ENCODE results near the gene SYTL5.

The SYTL5 gene

GRCh38 chrX:38150993-38151392 lies 144.6 kb downstream of the SYTL5 start:
- ATAC-seq, result no peak

GRCh38 chrX:38151441-38151840 lies 145.1 kb downstream of the SYTL5 start:
- no peak for ATAC-seq

- ATAC-seq, result no peak
Observed at GRCh38 chrX:38154340-38154739, 148.0 kb downstream of the SYTL5 start.

GRCh38 chrX:38154818-38155217 lies 148.5 kb downstream of the SYTL5 start:
- ATAC-seq, result no peak

GRCh38 chrX:38156838-38157237 lies 150.5 kb downstream of the SYTL5 start:
- no peak for ATAC-seq

- ATAC-seq, result no peak
Observed at GRCh38 chrX:38163193-38163592, 156.8 kb downstream of the SYTL5 start.

- no peak for ATAC-seq
Observed at GRCh38 chrX:38165023-38165422, 158.7 kb downstream of the SYTL5 start.

- ATAC-seq, result no peak
Observed at GRCh38 chrX:38166478-38167083, 160.2 kb downstream of the SYTL5 start.

- no peak for ATAC-seq
Observed at GRCh38 chrX:38170556-38170955, 164.2 kb downstream of the SYTL5 start.

GRCh38 chrX:38172596-38172995 lies 166.2 kb downstream of the SYTL5 start:
- no peak for ATAC-seq

GRCh38 chrX:38175139-38175538 lies 168.8 kb downstream of the SYTL5 start:
- ATAC-seq, result no peak

- no peak for ATAC-seq
Observed at GRCh38 chrX:38178396-38178795, 172.0 kb downstream of the SYTL5 start.

All from activated CD4-positive, CD25-positive, alpha-beta regulatory T cell treated with anti-CD3 and anti-CD28 coated beads, Interleukin-2, amount 50 U/mL, for 24 hours (primary cell).